ENCODE measurements around the gene CHMP2A.
A peak's percentile ranks its signal among the peaks of the same experiment; 100 is the strongest.

Gene CHMP2A

GRCh38 chr19:58569943-58570670 is 15.2 kb upstream of the CHMP2A start:
- DNase-seq (ENCODE audit: low read depth) = no peak

GRCh38 chr19:58569191-58569942 is 14.5 kb upstream of the CHMP2A start:
- DNase-seq (ENCODE audit: low read depth) = no peak

- DNase-seq (ENCODE audit: low read depth) = no peak
Measured at GRCh38 chr19:58568453-58569130, 13.7 kb upstream of the CHMP2A start.

GRCh38 chr19:58566989-58567388 is 12.1 kb upstream of the CHMP2A start:
- DNase-seq (ENCODE audit: low read depth) = no peak

GRCh38 chr19:58563823-58564222 is 8.9 kb upstream of the CHMP2A start:
- no peak for DNase-seq (ENCODE audit: low read depth)

GRCh38 chr19:58563034-58563573 is 8.2 kb upstream of the CHMP2A start:
- no peak for DNase-seq (ENCODE audit: low read depth)

GRCh38 chr19:58562122-58563033 is 7.5 kb upstream of the CHMP2A start:
- DNase-seq (ENCODE audit: low read depth) = no peak

GRCh38 chr19:58561373-58562121 is 6.6 kb upstream of the CHMP2A start:
- no peak for DNase-seq (ENCODE audit: low read depth)

- DNase-seq (ENCODE audit: low read depth) = no peak
Measured at GRCh38 chr19:58560921-58561320, 6.0 kb upstream of the CHMP2A start.

DNA sequence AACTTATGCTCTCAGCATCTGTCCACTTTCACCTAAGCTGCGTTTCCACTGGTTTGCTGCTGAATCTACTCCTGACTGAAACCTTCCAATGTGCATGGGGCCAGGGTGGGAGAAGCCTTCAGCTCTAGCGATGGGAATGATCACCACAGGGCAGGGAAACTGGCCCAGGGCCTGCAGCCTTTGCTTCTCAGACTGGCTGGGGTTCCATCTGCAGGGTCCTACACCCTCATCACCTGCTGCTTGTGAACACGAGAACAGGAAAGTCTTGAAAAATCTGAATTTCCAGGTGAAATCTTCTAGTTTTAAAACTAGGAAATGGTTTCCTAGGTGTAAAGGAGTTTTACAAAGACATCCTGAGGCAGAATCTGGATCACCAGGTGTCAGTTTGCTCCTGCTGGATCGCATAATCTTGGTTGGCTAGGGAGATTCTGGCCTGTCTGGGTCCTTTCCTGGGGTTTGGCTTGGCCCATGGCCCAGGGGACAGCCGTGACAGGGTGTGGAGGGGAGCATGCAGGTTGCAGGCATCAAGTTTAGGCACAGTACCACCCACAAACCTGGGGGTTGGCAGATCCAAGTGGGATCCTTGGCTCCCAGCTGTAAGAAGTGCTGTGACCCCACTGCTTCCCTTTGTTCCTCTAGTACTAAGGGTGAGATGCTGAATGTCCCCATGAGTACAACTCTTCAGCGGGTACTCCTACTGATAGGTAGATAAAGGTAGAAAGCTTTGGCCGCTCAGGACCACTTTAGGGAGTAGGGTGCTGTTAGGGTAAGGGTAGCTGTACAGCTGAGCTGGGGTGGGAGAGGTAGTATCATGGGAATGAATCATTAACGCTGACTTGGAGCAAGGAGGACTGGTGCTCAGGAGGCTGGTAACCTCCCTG is 5.3 kb upstream of the CHMP2A start:
- DNase-seq (ENCODE audit: low read depth) = no peak

GRCh38 chr19:58559275-58560006 is 4.5 kb upstream of the CHMP2A start:
- DNase-seq (ENCODE audit: low read depth) = no peak

DNA sequence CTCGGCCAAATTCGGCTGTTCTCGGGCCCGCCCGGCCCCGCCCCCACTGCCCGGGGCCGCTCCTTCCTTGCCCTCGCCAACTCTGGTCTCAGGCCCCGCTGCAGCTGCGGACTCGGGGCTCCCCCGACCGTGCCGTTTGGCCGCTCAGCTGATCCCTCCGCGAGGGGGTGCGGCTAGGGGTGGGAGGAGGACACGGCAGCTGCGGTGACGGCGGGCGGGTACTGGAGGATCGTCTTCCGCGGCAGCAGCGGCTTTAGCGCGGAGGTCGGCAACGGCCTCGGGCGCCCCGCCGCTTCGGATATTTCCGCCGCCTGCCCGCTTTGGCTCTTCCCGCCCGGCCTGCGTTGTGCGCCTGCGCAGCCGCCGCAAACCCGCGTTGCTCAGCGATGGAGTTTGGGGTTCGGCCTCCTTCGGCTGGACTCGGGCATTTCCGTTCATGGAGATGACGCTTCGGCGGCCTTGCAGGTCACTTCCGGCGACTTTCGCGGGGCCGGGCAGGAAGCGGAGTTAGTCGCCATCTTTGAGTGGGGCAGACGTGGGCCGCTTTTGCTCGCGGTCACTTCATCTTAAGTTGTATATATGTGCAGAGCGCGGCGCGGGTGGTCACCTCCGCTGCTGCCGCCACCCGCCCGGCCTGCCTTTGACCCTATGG is 3.8 kb upstream of the CHMP2A start:
- peak; percentile 100 for DNase-seq (ENCODE audit: low read depth)

DNA sequence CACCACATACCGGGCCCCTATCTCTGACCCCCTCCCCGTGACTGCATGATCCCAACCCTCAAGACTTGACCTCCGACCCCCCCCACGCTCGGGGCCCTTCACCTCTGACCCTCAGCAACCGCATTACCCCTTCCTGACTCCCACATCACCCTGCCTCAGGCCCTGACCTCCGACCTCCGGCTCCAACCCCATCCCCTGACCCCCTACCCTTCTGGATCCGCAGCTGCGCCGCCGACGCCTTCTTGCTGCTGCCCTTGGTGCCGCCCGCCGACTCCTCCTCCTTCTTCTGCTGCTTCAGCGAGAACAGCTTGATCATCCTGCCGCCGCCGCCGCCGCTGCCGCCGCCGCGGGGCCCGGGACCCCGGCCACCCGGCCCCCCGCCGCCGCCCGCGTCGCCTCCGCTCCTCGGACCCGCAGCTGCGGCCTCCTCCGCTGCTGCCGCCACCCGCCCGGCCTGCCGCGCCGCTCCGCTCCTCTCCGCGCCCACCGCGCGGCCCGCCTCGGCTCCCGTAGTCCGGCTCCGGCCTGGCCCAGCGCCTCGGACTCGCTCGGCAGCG is 3.2 kb upstream of the CHMP2A start, which contains the start of gene UBE2M:
Gene UBE2M (minus strand): TSS at position 546 of the 557 bp plus-strand sequence. CDS start 230 bp downstream, at position 316.
- no peak for DNase-seq (ENCODE audit: low read depth)

GRCh38 chr19:58557221-58558065 is 2.5 kb upstream of the CHMP2A start:
- DNase-seq (ENCODE audit: low read depth) = no peak

DNA sequence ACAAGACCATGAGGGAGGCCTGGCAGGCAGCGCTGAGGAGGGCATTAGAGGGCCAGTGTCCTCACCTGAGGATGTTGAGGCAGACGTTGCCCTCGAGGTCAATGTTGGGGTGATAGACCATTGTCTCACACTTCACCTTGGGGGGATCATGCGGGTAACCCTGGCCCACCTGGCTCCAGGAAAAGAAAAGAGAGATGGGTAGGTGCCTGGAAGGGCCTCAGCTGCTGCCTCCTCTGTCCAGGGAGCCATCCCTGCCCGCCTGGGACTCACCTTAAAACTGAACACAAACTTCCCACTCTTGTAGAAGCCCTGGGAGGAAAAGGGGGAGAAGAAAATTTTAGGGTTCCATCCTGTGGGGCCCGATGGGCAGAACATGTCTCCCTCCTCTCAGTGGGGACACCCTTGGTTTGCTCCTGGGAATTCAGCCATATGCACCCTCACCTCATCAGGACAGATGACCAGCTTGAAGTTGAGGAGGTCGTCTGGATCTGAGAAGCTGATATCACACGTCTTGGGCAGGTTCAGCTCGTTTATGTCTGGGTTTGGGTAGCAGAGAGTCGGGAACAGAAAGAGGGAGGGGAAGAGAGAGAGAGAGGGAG is 1.8 kb upstream of the CHMP2A start:
- DNase-seq (ENCODE audit: low read depth) = no peak

DNA sequence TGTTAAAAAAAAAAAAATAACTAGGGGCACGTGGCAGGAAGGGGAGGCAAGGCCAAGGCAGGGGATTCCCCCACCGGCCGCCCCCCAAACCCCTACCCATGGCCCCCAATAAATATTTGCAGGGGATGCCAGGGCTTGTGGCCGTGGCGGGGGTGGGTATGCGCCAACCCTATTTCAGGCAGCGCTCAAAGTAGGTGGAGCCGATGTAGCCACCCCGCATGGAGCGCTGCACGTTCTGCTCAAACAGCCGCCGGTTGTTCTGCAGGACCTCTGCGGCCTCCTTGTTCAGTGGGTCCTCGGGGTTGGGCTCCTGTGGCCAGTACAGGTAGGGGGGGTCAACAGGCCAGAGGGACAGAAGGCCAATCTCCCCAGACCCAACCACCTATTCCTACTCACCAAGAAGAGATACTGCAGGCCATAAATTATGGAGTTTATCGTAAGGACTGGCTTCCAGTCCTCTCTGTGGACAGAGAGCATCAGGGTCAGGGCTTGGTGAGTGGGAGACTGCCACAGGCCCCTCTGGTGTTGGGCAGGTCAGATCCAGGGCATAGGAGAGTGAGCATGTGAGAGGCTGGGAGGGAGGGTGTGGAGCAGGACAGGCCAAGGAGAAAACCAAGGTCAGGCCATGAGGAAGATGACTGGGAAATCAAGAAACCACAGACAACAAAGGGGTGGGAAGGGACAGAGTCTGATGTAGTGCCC is 1.2 kb upstream of the CHMP2A start:
- DNase-seq (ENCODE audit: low read depth) = no peak
